Measurements from ENCODE around the gene PPP1R14C.

DNA sequence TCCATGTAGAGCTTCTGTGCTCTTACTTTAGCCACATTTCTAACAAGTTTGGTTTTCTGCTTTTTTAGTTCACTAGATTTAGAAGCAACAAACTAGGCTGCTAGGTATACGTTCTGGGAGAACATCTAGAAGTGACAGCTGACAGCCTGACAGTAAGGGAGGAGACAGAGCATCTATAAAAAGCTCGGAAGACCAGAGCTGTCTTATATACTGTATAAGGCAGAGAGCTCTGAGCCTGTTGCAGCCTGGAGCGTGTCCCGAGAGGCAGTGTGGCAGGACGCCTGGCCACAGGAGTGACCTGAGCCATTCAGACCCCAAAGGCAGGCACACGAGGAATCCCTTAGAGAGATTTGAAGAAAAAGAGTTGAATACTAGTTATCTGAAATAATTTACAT lies 24.6 kb downstream of the PPP1R14C start:
- TF ChIP-seq POLR2A (IDR thresholded peaks at IDR 0.05) = no peak
- TF ChIP-seq, protein P1, sequence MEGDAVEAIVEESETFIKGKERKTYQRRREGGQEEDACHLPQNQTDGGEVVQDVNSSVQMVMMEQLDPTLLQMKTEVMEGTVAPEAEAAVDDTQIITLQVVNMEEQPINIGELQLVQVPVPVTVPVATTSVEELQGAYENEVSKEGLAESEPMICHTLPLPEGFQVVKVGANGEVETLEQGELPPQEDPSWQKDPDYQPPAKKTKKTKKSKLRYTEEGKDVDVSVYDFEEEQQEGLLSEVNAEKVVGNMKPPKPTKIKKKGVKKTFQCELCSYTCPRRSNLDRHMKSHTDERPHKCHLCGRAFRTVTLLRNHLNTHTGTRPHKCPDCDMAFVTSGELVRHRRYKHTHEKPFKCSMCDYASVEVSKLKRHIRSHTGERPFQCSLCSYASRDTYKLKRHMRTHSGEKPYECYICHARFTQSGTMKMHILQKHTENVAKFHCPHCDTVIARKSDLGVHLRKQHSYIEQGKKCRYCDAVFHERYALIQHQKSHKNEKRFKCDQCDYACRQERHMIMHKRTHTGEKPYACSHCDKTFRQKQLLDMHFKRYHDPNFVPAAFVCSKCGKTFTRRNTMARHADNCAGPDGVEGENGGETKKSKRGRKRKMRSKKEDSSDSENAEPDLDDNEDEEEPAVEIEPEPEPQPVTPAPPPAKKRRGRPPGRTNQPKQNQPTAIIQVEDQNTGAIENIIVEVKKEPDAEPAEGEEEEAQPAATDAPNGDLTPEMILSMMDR (IDR thresholded peaks at IDR 0.05) = no peak

All from body of pancreas (tissue), 4 donors.